Stimulated activated naive CD8-positive, alpha-beta T cell treated with anti-CD3 and anti-CD28 coated beads, Interleukin-15, Interleukin-2, amounts not matched to agents 100 U/mL and 50 U/mL, for 24 hours (primary cell): ENCODE results near the gene LPP.
A peak's percentile ranks its signal among the peaks of the same experiment; 100 is the strongest.

Source experiments
- ATAC-seq: fragments of 150-1000 bp; cut with Tn5 transposase; one replicate; pipeline ENCODE4 v1.10.0; 2021
- DNase-seq: peaks from one replicate; pipeline ENCODE4 v3.0.0; 2021

LPP gene

DNA sequence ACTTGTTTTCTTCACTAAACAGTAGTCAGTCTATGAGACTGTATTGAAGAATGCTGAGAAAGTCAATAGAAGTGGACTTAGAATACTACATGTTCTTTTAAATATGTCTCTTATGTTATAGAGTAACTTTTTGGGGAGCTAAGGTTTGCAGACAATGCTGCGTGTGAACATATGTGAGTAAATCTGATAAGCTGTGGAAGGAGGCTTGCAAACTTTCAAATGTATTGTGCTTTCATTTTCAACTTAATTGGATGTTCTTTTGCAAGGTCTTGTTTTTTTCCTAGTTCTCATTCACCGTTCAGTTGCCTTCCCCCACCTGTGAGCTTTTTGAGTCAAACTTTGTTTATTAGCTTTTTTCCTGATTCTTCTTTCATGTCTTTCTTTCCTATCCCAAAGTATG, 176.2 kb downstream of the LPP start:
- ATAC-seq (no peak), DNase-seq (no peak)

- ATAC-seq, result no peak
- DNase-seq, result no peak
These were observed 177.2 kb downstream of the LPP start for GRCh38 chr3:188331166-188331565.

- ATAC-seq, result no peak
- no peak for DNase-seq
These were observed 178.1 kb downstream of the LPP start for GRCh38 chr3:188332085-188332484.

GRCh38 chr3:188335656-188336055, 181.7 kb downstream of the LPP start:
- ATAC-seq, result no peak

GRCh38 chr3:188336178-188336577, 182.2 kb downstream of the LPP start:
- no peak for DNase-seq
- ATAC-seq, result no peak

More at GRCh38 chr3:188335656-188336055, 181.7 kb downstream of the LPP start:
- DNase-seq, result no peak

DNA sequence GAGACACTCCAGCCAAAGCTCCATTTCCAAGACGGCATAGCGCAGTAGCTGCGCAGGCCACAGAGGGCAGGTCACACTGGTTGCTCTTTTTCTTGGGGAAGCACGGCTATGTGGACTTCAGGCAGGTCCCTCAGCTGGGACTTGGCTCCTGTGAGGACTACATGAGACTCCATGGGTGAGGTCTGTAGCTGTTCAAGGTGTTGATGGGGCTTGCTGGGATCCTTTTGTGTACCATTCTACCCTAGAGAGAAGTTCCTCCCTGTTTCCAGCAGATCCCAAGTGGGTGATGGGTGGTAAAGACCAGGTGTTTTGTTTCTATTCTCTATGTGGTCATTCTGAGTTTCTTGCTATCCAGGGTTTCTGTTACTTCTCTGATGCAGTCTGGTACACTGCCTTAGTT, 183.3 kb downstream of the LPP start:
- DNase-seq, result no peak
- ATAC-seq, result no peak

GRCh38 chr3:188338086-188338485, 184.1 kb downstream of the LPP start:
- no peak for DNase-seq
- no peak for ATAC-seq

- peak; percentile 59 for DNase-seq
- ATAC-seq, result peak; percentile 96
These were observed 185.7 kb downstream of the LPP start for GRCh38 chr3:188339410-188340295.

DNA sequence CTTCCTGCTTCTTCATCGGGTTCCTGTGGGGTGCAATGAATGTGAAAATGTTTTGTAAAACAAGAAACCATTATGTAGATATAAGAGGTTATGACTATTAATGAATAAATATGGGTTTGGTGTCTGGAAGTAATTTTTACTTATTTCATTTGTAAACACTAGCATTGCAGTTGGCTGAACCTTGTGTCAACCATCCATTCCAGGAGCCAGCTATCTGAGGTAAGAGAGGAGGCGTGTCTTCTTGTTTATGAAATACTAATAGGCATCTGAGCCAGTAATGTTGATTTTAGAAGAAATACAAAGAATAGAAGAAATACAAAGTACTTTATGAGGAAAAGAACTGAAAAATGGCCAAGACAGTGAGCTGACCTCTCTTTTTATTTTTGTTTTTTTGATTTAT, 187.5 kb downstream of the LPP start:
- DNase-seq (no peak), ATAC-seq (no peak)

DNA sequence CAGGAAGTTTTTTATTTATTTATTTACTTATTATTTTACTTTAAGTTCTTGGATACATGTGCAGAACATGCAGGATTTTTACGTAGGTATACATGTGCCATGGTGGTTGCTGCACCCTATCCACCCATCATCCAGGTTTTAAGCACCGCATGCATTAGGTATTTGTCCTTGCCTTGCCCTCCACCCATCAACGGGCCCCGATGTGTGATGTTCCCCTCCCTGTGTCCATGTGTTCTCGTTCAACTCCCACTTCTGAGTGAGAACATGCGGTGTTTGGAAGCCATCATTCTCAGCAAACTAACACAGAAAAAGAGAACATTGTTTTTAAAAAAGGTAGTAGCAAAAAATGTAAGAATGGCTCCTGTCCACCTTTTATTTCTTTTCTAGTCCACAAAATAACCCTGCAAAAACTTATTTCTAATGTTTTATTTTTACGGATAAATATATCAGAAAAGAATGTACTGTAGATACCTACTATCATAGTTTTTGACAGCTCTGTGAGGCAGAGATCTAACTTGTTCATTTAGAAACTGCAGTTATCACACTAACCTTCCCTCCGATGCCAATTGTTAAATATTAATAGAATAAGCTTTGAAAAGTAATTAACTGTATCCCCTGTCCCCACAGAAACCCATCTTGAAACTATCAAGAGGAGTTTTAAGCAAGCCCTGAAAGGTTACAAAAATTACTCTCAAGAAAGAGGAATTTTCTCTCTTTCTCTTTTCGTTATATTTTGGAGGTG, 189.2 kb downstream of the LPP start:
- ATAC-seq (no peak), DNase-seq (no peak)

DNA sequence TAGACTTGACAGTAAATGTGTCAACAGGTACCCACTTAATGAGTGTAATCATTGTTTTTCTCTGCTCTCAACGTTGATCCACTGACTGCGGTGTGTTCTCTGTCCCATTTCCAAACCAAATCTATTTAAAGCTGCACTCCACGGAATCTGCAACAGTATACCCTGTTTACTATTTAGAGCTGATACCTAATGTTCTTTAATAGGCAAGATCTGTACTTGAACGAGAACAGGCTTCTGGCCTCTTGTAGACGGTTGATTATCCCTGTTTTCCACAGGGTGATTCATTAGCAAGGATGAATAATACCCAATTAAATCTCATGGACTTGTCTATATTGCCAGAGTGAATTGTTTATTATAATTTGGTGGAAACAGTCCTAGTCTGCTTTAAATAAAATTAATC, 189.9 kb downstream of the LPP start:
- ATAC-seq (no peak), DNase-seq (no peak)

DNA sequence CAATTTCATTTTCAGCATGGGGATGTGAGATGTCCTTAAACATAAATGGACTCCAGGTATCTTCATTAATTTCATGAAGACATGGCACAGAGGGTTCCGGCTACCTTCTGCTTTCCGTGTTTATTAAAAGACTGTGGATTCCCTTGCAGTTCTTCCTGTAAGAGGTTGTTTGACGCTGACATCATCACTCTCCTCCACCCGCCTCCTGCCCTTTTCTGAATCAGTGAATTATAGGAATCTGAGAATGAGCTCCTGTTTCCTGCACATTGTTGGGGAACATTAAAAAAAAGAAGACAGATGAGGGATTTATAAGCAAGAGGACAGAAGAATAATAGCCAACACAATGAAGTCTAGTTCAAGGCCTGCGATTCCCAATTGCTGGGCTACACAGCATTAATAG, 191.3 kb downstream of the LPP start:
- ATAC-seq (no peak), DNase-seq (no peak)

DNA sequence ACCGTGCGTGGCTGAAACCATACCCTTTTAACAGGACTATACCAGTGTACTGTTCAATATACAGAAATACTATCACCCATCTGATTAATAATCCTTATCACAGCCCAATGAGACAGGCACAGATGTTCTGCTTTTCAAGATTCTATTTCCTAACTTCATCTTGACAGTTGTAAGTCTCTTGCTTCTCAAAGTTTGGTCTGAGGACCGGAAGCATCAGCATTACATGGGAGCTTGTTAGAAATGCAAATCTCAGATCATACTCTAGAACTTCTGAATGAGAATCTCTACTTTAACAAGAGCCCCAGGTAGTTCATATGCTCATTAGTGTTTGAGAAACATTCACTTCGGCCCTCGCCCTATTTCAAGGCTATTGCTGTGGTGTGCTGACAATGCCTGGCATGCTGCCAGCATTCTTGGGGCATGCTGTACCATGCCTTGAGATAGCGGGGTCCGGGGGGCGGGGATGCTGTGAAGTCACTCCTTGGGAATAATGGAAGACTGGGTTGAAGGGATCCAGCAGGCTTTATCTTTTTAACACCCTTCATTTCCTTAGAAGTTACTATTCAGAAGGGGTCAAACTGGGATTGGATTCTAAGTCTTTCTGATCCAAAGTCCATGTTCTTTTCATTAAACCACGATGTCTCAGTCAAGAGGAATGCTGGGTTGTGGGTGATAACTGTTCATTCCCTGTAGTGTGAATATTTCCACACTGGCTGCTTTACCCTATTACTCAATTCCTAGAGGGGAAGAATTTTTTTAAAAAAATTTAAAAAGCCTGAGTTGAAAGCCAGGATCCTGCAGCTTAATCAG, 194.7 kb downstream of the LPP start:
- DNase-seq, result no peak

GRCh38 chr3:188349351-188349901, 195.5 kb downstream of the LPP start:
- DNase-seq (no peak), ATAC-seq (no peak)

More for the DNA sequence above, 194.7 kb downstream of the LPP start:
- ATAC-seq, result no peak

DNA sequence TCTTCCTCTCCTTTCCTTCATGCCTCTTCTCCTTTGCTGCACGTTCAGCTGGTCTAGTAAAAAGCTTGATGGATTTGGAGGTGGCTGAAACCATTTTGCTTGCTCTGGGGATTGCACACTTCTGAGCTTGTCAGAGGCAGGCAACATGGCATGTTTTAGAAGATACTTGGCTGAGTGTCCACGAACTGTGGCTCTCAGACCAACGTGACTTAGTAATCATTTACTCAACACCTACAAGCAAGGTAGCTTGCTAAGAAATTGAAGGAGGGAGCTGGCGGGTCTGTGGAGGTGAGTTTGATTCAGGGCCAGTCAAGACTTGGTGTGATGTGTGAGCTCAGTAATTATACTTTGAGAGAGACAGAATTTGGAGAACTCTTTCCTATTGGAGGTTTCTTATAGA, 196.0 kb downstream of the LPP start:
- DNase-seq, result no peak
- no peak for ATAC-seq

GRCh38 chr3:188350961-188351360, 197.0 kb downstream of the LPP start:
- DNase-seq, result no peak
- ATAC-seq, result no peak

DNA sequence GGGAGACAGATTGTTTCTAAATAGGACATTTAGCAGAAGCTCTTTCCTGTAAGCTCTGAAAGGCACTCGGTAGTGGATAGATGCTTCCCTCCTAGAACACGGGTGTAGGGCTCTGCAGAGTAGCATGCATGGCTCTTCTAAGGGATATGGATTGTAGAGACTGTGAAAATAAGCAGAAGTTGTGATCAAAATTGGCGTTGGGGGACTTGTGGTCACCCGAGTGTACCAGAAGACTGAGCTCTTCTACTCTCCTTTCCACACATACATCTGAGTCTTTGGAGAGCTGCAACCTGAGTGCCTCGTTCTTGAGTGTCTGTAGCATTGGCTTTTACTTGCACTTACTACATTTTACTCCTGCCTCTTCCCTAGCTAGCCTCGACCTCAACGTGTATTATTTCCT, 197.7 kb downstream of the LPP start:
- DNase-seq (no peak), ATAC-seq (no peak)

GRCh38 chr3:188352196-188352927, 198.4 kb downstream of the LPP start:
- no peak for DNase-seq
- ATAC-seq, result no peak

- DNase-seq, result no peak
- ATAC-seq, result no peak
These were observed 199.5 kb downstream of the LPP start for GRCh38 chr3:188353426-188353825.

- peak; percentile 51 for ATAC-seq
- no peak for DNase-seq
These were observed 205.0 kb downstream of the LPP start for GRCh38 chr3:188358787-188359493.

DNA sequence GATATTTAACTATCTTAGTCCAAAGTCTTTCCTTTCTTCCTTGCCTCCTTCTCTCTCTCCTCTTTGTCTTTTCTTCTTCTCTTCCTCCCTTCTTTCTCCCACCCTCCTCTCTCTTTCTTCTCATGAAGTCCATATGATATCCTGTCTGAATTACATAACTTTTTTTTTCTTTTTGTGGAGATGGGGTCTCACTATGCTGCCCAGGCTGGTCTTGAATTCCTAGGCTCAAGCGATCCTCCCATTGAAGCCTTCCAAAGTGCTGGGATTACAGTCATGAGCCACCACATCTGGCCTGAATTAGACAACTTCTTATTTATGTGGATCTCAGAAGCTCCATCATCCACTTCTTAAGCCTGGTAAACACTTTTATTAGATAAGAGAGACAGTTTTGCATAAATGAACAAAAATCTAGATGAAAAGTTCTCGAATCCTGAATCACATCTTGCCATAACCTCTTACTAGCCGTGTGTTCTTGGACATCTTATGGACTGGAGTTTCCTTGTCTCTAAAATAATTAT, 206.5 kb downstream of the LPP start:
- no peak for ATAC-seq
- no peak for DNase-seq
